ENCODE measurements around the gene RABGAP1.

RABGAP1 gene

DNA sequence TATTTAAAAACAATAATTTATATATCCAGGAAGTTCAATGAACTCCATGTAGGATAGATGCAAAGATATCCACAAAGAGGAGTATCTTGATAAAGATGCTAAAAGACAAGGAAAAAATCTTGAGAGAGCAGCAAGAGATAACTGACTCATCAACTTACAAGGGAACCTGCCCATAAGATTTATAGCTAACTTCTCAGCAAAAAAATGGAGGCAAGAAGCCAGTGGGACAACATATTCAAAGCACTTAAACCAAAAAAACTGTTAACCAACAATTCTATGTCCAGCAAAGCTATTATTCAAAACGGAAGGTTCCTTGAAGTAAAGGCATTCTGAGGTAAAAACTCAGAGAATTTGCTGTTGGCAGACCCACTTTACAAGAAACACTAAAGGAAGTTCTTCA, 20.3 kb downstream of the RABGAP1 start:
- Mint-ChIP-seq H3K4me3 (no peak overlapping the region), H3K4me1 (ENCODE audit: low read depth) (no peaks in the 10 kb centered on the region), H3K9me3 (peaks cover 3% of the 10 kb centered on the region), H3K27me3 (ENCODE audit: low read depth) (no peaks in the 10 kb centered on the region), H3K36me3 (ENCODE audit: low read depth) (peaks cover 16% of the 10 kb centered on the region), H3K27ac (no peak overlapping the region)

DNA sequence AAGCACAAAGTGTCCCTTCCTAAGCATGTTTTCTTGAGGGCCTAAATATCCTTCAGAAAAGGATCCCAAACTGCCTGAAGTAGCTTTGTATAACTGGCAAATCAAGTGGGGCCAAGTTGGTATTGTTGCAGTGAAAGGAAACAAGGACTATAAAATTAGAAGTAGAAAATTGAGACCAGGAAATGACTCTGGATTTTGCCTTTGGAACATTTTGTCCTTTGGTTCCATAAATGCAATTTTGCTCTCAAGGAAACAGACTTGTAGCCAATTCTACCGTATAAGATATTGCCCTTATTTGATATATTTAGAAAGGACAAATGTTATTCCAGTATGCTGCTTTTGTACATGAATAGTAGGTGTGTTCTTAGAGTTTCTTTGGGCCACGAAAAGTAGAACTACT, 34.4 kb downstream of the RABGAP1 start:
- no peaks in the 10 kb centered on the region for H3K27me3 Mint-ChIP-seq (ENCODE audit: low read depth)
- no peaks in the 10 kb centered on the region for H3K9me3 Mint-ChIP-seq
- H3K27ac Mint-ChIP-seq, result no peak overlapping the region
- H3K36me3 Mint-ChIP-seq (ENCODE audit: low read depth), result peaks cover 10% of the 10 kb centered on the region
- H3K4me1 Mint-ChIP-seq (ENCODE audit: low read depth), result no peaks in the 10 kb centered on the region
- no peak overlapping the region for H3K4me3 Mint-ChIP-seq

DNA sequence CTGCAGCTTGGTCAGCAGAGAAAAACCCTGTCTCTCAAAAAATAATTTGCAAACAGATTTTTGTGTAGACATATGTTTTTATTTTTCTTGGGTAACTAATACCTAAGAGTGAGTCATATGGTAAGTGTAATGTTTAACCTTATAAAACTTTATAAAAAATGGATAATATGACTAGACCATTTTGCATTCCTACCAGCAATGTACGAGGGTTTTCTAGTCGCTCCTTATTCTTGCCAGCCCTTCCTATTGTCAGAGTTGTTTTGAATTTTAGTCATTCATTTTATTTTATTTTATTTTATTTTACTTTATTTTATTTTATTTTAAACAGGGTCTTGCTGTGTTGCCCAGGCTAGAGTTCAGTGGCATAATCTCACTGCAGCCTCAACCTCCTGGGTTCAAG, 37.8 kb downstream of the RABGAP1 start:
- H3K9me3 Mint-ChIP-seq, result no peaks in the 10 kb centered on the region
- H3K27me3 Mint-ChIP-seq (ENCODE audit: low read depth), result no peaks in the 10 kb centered on the region
- H3K27ac Mint-ChIP-seq, result no peak overlapping the region
- H3K4me1 Mint-ChIP-seq (ENCODE audit: low read depth), result no peaks in the 10 kb centered on the region
- H3K36me3 Mint-ChIP-seq (ENCODE audit: low read depth), result peaks cover 2% of the 10 kb centered on the region
- no peak overlapping the region for H3K4me3 Mint-ChIP-seq

DNA sequence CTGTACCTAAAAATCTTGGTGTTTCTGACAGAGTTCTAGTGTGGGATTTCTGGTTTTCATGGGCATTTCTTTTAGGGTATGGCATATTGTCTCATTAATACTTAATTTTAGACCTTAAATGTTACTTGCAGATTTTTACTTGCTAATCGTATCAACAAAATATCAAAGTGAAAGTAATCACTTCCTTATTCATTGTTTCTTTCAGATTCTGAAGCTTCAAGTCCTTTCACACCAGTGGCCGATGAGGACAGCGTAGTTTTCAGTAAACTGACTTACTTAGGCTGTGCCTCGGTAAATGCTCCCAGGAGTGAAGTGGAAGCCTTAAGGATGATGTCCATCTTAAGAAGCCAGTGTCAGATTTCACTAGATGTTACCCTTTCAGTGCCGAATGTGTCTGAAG, 45.2 kb downstream of the RABGAP1 start:
- H3K4me1 Mint-ChIP-seq (ENCODE audit: low read depth), result peaks cover 5% of the 10 kb centered on the region
- no peaks in the 10 kb centered on the region for H3K27me3 Mint-ChIP-seq (ENCODE audit: low read depth)
- no peak overlapping the region for H3K4me3 Mint-ChIP-seq
- peaks cover 11% of the 10 kb centered on the region for H3K36me3 Mint-ChIP-seq (ENCODE audit: low read depth)
- no peaks in the 10 kb centered on the region for H3K9me3 Mint-ChIP-seq
- no peak overlapping the region for H3K27ac Mint-ChIP-seq

DNA sequence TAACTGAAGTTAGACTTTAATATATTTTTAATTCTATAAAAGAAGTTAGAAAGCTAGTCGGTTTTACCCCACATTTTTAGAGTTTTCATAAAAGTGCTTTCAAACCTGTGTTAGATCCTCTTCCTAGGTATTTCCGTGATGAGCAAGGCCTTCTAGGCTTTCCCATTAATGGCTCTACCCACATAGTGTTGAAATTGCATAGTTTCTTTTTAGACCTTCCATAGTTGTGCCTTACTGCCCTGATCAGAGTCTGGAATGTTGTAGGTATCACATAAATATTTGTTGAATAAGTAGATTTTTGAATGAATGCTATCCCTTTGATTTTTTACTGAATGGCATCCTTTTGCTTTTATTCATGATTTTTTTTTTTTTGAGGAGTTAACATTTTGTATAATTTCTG, 47.3 kb downstream of the RABGAP1 start:
- H3K27me3 Mint-ChIP-seq (ENCODE audit: low read depth), result no peaks in the 10 kb centered on the region
- H3K9me3 Mint-ChIP-seq, result no peaks in the 10 kb centered on the region
- no peak overlapping the region for H3K27ac Mint-ChIP-seq
- H3K36me3 Mint-ChIP-seq (ENCODE audit: low read depth), result peaks cover 11% of the 10 kb centered on the region
- peaks cover 8% of the 10 kb centered on the region for H3K4me1 Mint-ChIP-seq (ENCODE audit: low read depth)
- no peak overlapping the region for H3K4me3 Mint-ChIP-seq

DNA sequence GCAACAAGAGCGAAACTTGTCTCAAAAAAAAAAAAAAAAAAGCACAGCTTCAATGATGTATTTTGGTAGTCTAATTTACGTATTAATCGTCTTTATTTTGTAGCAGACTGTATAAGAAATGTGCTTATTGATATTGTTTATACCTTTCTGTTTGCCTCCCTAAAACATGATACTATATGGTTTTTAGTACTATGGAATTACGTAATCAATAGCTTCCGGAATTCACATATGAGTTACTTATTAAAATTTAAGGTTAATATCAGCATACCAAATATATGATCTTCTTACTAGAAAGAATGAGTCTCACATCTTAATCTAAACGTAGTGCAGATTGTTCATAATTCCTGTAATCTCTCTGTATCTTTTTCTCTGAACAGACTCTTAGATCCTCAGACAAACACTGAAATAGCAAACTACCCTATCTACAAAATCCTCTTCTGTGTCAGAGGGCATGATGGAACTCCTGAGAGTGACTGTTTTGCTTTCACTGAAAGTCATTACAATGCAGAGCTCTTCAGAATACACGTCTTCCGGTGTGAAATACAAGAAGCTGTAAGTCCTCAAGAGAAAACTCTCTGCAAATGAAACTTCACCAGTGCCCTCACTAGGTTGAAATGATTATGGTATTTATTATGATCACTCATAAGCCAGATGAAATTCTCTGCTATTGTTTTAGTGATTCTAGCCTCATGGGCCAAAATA, 48.3 kb downstream of the RABGAP1 start:
- Mint-ChIP-seq H3K27ac (peak overlapping the region; percentile 33), H3K9me3 (no peaks in the 10 kb centered on the region), H3K4me1 (ENCODE audit: low read depth) (peaks cover 8% of the 10 kb centered on the region), H3K36me3 (ENCODE audit: low read depth) (peaks cover 11% of the 10 kb centered on the region), H3K4me3 (no peak overlapping the region), H3K27me3 (ENCODE audit: low read depth) (no peaks in the 10 kb centered on the region)

DNA sequence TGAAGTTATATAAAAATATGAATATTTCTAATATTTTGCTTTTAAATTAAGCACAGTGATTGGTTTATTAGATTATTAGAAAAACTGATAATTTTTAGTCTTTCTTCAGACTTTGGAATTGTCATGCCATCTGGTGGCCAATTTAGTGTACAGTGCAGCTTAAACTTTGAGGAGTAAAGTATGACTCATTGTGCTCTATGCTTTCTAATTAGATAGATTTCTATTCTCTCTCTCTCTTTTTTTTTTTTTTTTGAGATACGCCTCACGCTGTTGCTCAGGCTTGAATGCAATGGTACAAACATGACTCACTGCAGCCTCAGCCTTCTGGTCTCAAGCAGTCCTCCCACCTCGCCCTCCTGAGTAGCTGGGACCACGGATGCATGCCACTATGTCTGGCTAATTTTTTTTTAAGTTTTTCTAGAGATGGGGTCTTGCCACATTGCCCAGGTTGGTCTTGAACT, 50.6 kb downstream of the RABGAP1 start:
- Mint-ChIP-seq H3K9me3 (no peaks in the 10 kb centered on the region), H3K4me1 (ENCODE audit: low read depth) (peaks cover 8% of the 10 kb centered on the region), H3K36me3 (ENCODE audit: low read depth) (peaks cover 9% of the 10 kb centered on the region), H3K4me3 (no peak overlapping the region), H3K27me3 (ENCODE audit: low read depth) (no peaks in the 10 kb centered on the region), H3K27ac (no peak overlapping the region)

DNA sequence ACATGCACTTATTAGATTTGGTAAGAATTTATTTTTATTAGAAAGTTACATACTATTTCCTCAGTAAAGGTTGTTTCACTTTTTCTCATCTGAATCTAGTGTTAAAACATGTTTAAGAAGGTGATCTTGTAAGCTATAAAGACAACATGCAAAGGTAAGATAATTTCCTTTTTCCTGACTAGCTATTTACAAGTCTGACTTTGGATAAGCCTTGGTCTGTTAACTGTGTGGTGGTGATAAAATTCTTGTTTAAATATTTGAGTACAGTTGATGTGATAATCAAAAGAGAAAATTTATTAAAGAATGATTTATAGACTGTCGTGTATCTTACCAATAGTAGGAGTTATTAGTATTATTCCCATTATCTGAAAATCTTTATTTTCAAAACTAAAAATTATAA, 55.8 kb downstream of the RABGAP1 start:
- peaks cover 1% of the 10 kb centered on the region for H3K4me1 Mint-ChIP-seq (ENCODE audit: low read depth)
- peaks cover 9% of the 10 kb centered on the region for H3K36me3 Mint-ChIP-seq (ENCODE audit: low read depth)
- no peaks in the 10 kb centered on the region for H3K27me3 Mint-ChIP-seq (ENCODE audit: low read depth)
- H3K9me3 Mint-ChIP-seq, result no peaks in the 10 kb centered on the region
- H3K4me3 Mint-ChIP-seq, result no peak overlapping the region
- H3K27ac Mint-ChIP-seq, result no peak overlapping the region

DNA sequence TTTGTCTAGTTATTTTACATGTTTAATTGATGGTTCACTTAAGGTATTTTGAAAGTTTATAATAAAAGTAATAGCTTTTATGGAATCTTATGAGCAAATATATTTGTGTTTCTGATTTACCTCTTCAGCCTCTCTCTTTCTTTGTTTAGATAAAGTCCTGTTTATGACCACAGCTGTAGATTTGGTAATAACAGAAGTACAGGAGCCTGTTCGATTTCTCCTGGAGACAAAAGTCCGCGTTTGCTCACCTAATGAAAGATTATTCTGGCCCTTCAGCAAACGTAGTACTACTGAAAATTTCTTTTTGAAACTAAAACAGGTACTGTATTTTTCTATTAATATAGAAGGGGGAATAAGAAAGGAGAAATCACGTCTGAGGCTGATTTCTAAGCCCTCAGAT, 57.6 kb downstream of the RABGAP1 start:
- no peak overlapping the region for H3K27ac Mint-ChIP-seq
- no peaks in the 10 kb centered on the region for H3K4me1 Mint-ChIP-seq (ENCODE audit: low read depth)
- peaks cover 9% of the 10 kb centered on the region for H3K36me3 Mint-ChIP-seq (ENCODE audit: low read depth)
- no peak overlapping the region for H3K4me3 Mint-ChIP-seq
- no peaks in the 10 kb centered on the region for H3K9me3 Mint-ChIP-seq
- H3K27me3 Mint-ChIP-seq (ENCODE audit: low read depth), result no peaks in the 10 kb centered on the region

DNA sequence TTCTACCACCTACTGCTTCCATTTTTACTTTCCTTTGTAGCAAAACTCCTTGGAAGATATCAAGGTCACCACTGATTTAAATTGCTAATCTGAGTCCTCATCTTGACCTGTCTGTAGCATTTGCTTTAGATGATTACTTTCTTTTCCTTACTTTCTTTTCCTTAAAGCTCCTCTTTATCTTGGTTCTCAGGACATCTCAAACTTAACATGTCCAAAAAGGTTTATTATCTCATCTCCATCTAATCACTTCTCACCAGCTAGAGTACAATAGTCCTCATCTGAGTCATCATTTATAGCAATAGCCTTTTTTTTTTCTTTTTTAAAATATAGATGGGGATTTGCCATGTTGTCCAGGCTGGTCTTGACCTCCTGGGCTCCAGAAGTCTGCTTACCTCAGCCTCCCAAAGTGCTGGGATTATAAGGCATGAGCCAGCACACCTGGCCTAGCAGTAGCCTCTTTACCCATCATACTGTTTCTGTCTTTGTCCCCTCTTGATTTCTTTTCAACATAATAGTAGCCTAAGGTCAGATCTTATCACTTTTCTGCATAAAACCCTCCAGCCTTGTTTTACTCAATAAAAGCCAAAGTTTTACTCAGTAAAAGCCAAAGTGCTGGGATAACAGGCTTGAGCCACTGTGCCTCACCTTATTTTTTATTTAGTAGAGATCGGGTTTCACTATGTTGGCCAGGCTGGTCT, 59.7 kb downstream of the RABGAP1 start:
- Mint-ChIP-seq H3K27ac (no peak overlapping the region), H3K27me3 (ENCODE audit: low read depth) (no peaks in the 10 kb centered on the region), H3K9me3 (no peaks in the 10 kb centered on the region), H3K4me3 (no peak overlapping the region), H3K4me1 (ENCODE audit: low read depth) (no peaks in the 10 kb centered on the region), H3K36me3 (ENCODE audit: low read depth) (peaks cover 9% of the 10 kb centered on the region)

DNA sequence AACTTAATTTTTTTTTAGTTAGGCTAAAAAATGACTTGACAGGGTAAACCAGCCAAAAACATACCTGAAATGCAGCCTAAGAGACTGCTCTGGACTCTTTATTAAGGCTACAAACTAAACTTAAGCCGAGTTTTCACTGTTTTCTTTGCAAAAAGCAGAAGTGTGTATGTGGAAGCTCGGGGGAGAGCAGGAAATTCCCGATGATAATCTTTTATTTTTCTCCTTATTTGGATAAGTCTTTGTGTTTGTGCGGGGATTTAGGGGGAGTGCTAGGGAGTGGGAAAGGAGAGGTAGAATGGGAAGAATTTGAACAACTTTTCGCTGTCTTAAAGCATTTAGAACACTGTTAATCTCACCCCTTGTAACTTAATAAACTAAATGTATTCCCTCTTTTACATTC, 61.9 kb downstream of the RABGAP1 start:
- Mint-ChIP-seq H3K27ac (no peak overlapping the region), H3K36me3 (ENCODE audit: low read depth) (peaks cover 6% of the 10 kb centered on the region), H3K4me3 (no peak overlapping the region), H3K4me1 (ENCODE audit: low read depth) (no peaks in the 10 kb centered on the region), H3K27me3 (ENCODE audit: low read depth) (no peaks in the 10 kb centered on the region), H3K9me3 (no peaks in the 10 kb centered on the region)

DNA sequence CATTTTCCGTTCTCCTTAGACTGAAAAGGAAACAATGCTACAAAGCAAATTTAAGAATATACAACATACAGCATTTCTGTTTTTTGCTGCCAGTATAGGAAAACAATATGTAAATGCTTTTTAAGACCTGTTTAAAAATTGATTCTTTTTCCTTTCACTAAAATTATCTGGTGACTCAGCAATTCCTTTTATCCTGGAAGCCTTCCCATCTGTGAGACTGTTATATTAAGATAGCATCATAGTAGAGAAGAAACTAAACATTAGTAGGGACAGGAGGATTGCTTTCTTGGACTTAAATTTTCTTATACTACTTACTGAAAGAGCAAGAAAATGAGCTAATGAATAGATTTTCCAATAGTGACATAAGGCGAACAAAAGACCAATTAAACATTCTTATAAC, 62.6 kb downstream of the RABGAP1 start:
- Mint-ChIP-seq H3K36me3 (ENCODE audit: low read depth) (peaks cover 5% of the 10 kb centered on the region), H3K9me3 (no peaks in the 10 kb centered on the region), H3K27me3 (ENCODE audit: low read depth) (no peaks in the 10 kb centered on the region), H3K4me1 (ENCODE audit: low read depth) (no peaks in the 10 kb centered on the region), H3K4me3 (no peak overlapping the region), H3K27ac (no peak overlapping the region)

DNA sequence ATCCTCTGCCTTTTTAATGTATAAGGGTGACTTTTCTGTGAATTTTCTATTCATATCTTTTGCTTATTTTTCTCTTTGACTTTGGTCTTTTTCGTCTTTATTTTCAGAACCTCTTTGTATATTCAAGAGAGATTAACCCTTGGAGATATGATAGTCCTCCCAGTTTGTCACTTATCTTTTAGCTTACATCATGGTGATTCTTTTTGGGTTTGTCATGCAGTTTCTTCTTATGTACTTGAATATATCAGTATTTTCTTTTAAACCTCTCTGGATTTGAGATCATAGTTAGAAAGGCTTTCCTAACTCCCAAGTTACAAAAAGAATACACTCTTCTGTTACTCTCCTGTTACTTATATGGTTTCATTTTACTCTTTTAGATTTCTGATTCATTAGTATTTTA, 65.1 kb downstream of the RABGAP1 start:
- H3K9me3 Mint-ChIP-seq, result no peaks in the 10 kb centered on the region
- no peak overlapping the region for H3K27ac Mint-ChIP-seq
- no peaks in the 10 kb centered on the region for H3K4me1 Mint-ChIP-seq (ENCODE audit: low read depth)
- H3K27me3 Mint-ChIP-seq (ENCODE audit: low read depth), result no peaks in the 10 kb centered on the region
- peaks cover 4% of the 10 kb centered on the region for H3K36me3 Mint-ChIP-seq (ENCODE audit: low read depth)
- H3K4me3 Mint-ChIP-seq, result no peak overlapping the region

DNA sequence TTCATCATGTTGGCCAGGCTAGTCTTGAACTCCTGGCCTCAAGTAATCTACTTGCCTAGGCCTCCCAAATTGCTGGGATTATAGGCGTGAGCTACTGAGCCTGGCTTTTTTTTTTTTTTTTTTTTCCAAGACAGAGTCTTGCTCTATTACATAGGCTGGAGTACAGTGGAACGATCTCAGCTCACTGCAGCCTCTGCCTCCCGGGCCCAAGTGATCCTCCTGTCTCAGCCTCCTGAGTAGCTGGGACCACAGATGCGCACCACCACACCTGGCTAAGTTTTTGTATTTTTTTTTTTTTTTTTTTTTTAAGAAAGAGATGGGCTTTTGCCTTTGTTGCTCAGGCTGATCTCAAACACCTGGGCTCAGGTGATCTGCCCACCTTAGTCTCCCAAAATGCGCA, 66.4 kb downstream of the RABGAP1 start:
- no peaks in the 10 kb centered on the region for H3K4me1 Mint-ChIP-seq (ENCODE audit: low read depth)
- H3K27ac Mint-ChIP-seq, result no peak overlapping the region
- H3K36me3 Mint-ChIP-seq (ENCODE audit: low read depth), result peaks cover 11% of the 10 kb centered on the region
- no peak overlapping the region for H3K4me3 Mint-ChIP-seq
- H3K9me3 Mint-ChIP-seq, result no peaks in the 10 kb centered on the region
- H3K27me3 Mint-ChIP-seq (ENCODE audit: low read depth), result no peaks in the 10 kb centered on the region

DNA sequence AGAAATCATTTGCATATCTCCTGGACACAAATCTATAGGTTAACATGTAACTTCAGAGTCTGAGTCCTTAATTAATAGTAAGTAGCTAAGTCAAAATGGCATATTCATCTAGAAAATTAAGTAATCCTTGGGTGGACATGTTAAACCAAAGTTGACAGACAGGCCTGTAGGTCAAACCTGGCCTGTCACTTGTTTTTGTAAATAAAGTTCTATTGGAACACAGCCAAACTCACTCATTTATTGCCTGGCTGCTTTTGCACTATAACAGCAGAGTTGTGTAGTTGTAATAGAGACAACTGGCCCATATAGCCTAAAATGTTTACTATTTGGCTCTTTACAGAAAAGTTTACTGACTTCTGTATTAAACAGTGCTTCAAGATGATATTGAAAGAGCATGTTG, 68.1 kb downstream of the RABGAP1 start:
- H3K27me3 Mint-ChIP-seq (ENCODE audit: low read depth), result no peaks in the 10 kb centered on the region
- no peak overlapping the region for H3K27ac Mint-ChIP-seq
- no peak overlapping the region for H3K4me3 Mint-ChIP-seq
- H3K4me1 Mint-ChIP-seq (ENCODE audit: low read depth), result no peaks in the 10 kb centered on the region
- H3K9me3 Mint-ChIP-seq, result no peaks in the 10 kb centered on the region
- peaks cover 18% of the 10 kb centered on the region for H3K36me3 Mint-ChIP-seq (ENCODE audit: low read depth)

All from T-helper 1 cell treated with Interleukin-12 subunit alpha and Interleukin-12 subunit beta and Interleukin-4 antibody, amounts not matched to agents 30 μg/mL and 1 μg/mL, for 36 hours (primary cell).